ENCODE results near the gene SOCS7.
"Not testable (repeated sequence)": the region's sequence is repeated elsewhere in the genome, so short reads cannot be mapped to it uniquely, and the experiment has no call there.

The SOCS7 gene

GRCh38 chr17:38421171-38421841, 69.7 kb downstream of the SOCS7 start:
- DNase-seq = no peak

GRCh38 chr17:38421871-38422827, 70.5 kb downstream of the SOCS7 start:
- DNase-seq = no peak

- DNase-seq = no peak
Measured at GRCh38 chr17:38424297-38424972, 72.8 kb downstream of the SOCS7 start.

GRCh38 chr17:38425031-38425430, 73.4 kb downstream of the SOCS7 start:
- no peak for DNase-seq

- DNase-seq = no peak
Measured at GRCh38 chr17:38425744-38426143, 74.1 kb downstream of the SOCS7 start.

GRCh38 chr17:38426441-38426840, 74.8 kb downstream of the SOCS7 start:
- DNase-seq = no peak

GRCh38 chr17:38427160-38427949, 75.7 kb downstream of the SOCS7 start:
- DNase-seq = no peak

- peak; percentile 52 to 72 for DNase-seq
Measured at GRCh38 chr17:38428112-38428642, 76.5 kb downstream of the SOCS7 start, which contains the start of gene ARHGAP23. Gene ARHGAP23 (plus strand): TSS chr17:38428464. CDS start chr17:38428486, 22 bp downstream.

- peak; percentile 84 to 86 for DNase-seq
Measured at GRCh38 chr17:38428643-38429371, 77.2 kb downstream of the SOCS7 start.

GRCh38 chr17:38429476-38430100, 77.9 kb downstream of the SOCS7 start:
- DNase-seq = no peak

GRCh38 chr17:38430316-38430715, 78.7 kb downstream of the SOCS7 start:
- DNase-seq = no peak

GRCh38 chr17:38430822-38431221, 79.2 kb downstream of the SOCS7 start:
- DNase-seq = no peak

GRCh38 chr17:38431346-38432145, 79.9 kb downstream of the SOCS7 start:
- peak; percentile 87 to 95 for DNase-seq

GRCh38 chr17:38434178-38434665, 82.6 kb downstream of the SOCS7 start:
- DNase-seq = peak; percentile 25 to 67

GRCh38 chr17:38435795-38436194, 84.2 kb downstream of the SOCS7 start:
- DNase-seq = no peak

- no peak for DNase-seq
Measured at GRCh38 chr17:38436386-38436785, 84.7 kb downstream of the SOCS7 start.

GRCh38 chr17:38437313-38437712, 85.7 kb downstream of the SOCS7 start:
- not testable (repeated sequence) for DNase-seq

- no peak for DNase-seq
Measured at GRCh38 chr17:38439436-38439835, 87.8 kb downstream of the SOCS7 start.

GRCh38 chr17:38440614-38441397, 89.2 kb downstream of the SOCS7 start:
- DNase-seq = no peak
